HepG2 (cell line): ENCODE measurements around the gene TESK1. TPM values are rescaled to one million over a fixed set of nuclear protein-coding genes. Genes with fewer than 3 reads are reported as not detected.
A peak's percentile ranks its signal among the peaks of the same experiment; 100 is the strongest.

ENCODE experiments used
- BATF2 ChIP-seq: sonication (generic); formaldehyde crosslinking; IDR thresholded peaks from 2 replicates; pipeline ENCODE4 v1.8.0; 2022; ENCODE audit warnings: mild to moderate bottlenecking, missing genetic modification reagents, moderate library complexity
- CAMTA2 ChIP-seq: sonication (generic); formaldehyde crosslinking; IDR thresholded peaks from 2 replicates; pipeline ENCODE4 v1.4.0; 2020; ENCODE audit warnings: mild to moderate bottlenecking, missing genetic modification reagents, borderline replicate concordance
- CBX1 ChIP-seq: IDR thresholded peaks from one replicate; pipeline ENCODE4 v1.6.1; 2016; ENCODE audit warnings: antibody characterized with exemption, low read depth
- ELF3 ChIP-seq: IDR thresholded peaks from 2 replicates; pipeline ENCODE4 v1.6.1; 2016; ENCODE audit warnings: missing genetic modification reagents, missing compliant biosample characterization
- GATA4 ChIP-seq: sonication (generic); IDR thresholded peaks from 2 replicates; pipeline ENCODE4 v1.6.1; 2016; ENCODE audit warnings: antibody characterized with exemption, low read depth, borderline replicate concordance
- GPN1 ChIP-seq: sonication (generic); formaldehyde crosslinking; IDR thresholded peaks from 2 replicates; pipeline ENCODE4 v1.5.1; 2020; ENCODE audit warnings: missing genetic modification reagents, borderline replicate concordance
- JARID2 ChIP-seq: sonication (generic); formaldehyde crosslinking; IDR thresholded peaks from 2 replicates; pipeline ENCODE4 v1.8.1; 2023; ENCODE audit warnings: missing genetic modification reagents, inconsistent platforms; ENCODE audit not compliant: insufficient replicate concordance
- MXD1 ChIP-seq: sonication (generic); formaldehyde crosslinking; IDR thresholded peaks from 2 replicates; pipeline ENCODE4 v1.4.0; 2020; ENCODE audit warnings: mild to moderate bottlenecking, missing genetic modification reagents
- POLR2AphosphoS2 ChIP-seq: IDR thresholded peaks from 2 replicates; pipeline ENCODE4 v1.6.1; 2011; ENCODE audit warnings: low read depth, low read length, improper control_type of control experiment
- PTBP1 ChIP-seq: fragments of 200-400 bp; formaldehyde crosslinking; IDR thresholded peaks from 2 replicates; pipeline ENCODE4 v1.6.1; 2018; ENCODE audit warnings: low read length, low read depth; ENCODE audit not compliant: poor library complexity, severe bottlenecking
- RARA ChIP-seq: IDR thresholded peaks from 2 replicates; pipeline ENCODE4 v1.6.1; 2016; ENCODE audit warnings: missing genetic modification reagents, missing compliant biosample characterization
- SIX4 ChIP-seq: sonication (generic); formaldehyde crosslinking; IDR thresholded peaks from 2 replicates; pipeline ENCODE4 v1.4.0; 2020; ENCODE audit warnings: missing genetic modification reagents
- SNAPC5 ChIP-seq: sonication (generic); formaldehyde crosslinking; IDR thresholded peaks from 2 replicates; pipeline ENCODE4 v1.8.1; 2023; ENCODE audit warnings: mild to moderate bottlenecking, missing genetic modification reagents, borderline replicate concordance
- TAF1 ChIP-seq: sonication (generic); formaldehyde crosslinking; IDR thresholded peaks from 2 replicates; pipeline ENCODE4 v1.4.0; 2020; ENCODE audit warnings: missing genetic modification reagents
- TBX3 ChIP-seq: fragments of 450-650 bp; IDR thresholded peaks from 2 replicates; pipeline ENCODE4 v1.6.1; 2017; ENCODE audit warnings: antibody characterized with exemption, mild to moderate bottlenecking, inconsistent platforms, borderline replicate concordance
- ZBTB2 ChIP-seq: sonication (generic); formaldehyde crosslinking; IDR thresholded peaks from 2 replicates; pipeline ENCODE4 v1.8.0; 2022; ENCODE audit warnings: low read depth, missing genetic modification reagents
- ZBTB39 ChIP-seq: sonication (generic); formaldehyde crosslinking; IDR thresholded peaks from 2 replicates; pipeline ENCODE4 v1.5.0; 2020; ENCODE audit warnings: missing genetic modification reagents
- ZBTB44 ChIP-seq: sonication (generic); formaldehyde crosslinking; IDR thresholded peaks from 2 replicates; pipeline ENCODE4 v1.4.0; 2020; ENCODE audit warnings: missing genetic modification reagents
- ZNF543 ChIP-seq: sonication (generic); formaldehyde crosslinking; IDR thresholded peaks from 2 replicates; pipeline ENCODE4 v1.4.0; 2020; ENCODE audit warnings: mild to moderate bottlenecking, missing genetic modification reagents
- ZNF589 ChIP-seq: sonication (generic); formaldehyde crosslinking; conservative IDR thresholded peaks from 2 replicates; pipeline ENCODE4 v1.8.0; 2022; ENCODE audit warnings: mild to moderate bottlenecking, moderate library complexity, missing genetic modification reagents
- ZNF607 ChIP-seq: sonication (generic); formaldehyde crosslinking; IDR thresholded peaks from 2 replicates; pipeline ENCODE4 v1.5.1; 2020; ENCODE audit warnings: missing genetic modification reagents, mild to moderate bottlenecking, borderline replicate concordance
- ZNF615 ChIP-seq: sonication (generic); formaldehyde crosslinking; IDR thresholded peaks from 2 replicates; pipeline ENCODE4 v1.5.0; 2020; ENCODE audit warnings: mild to moderate bottlenecking, missing genetic modification reagents, borderline replicate concordance
- ZSCAN31 ChIP-seq: sonication (generic); formaldehyde crosslinking; IDR thresholded peaks from 2 replicates; pipeline ENCODE4 v1.5.0; 2020; ENCODE audit warnings: low read depth, mild to moderate bottlenecking, missing genetic modification reagents
- polyA plus RNA-seq, 8 experiments: library from polyadenylated mRNA; depleted of rRNA in 3 of 8; stranded (reverse) in 7 of 8; unstranded in 1 of 8; fragments of >200 nt; fragmentation: Illumina TruSeq in 4 of 8; extraction: Trizol in 4 of 8; gene quantifications; 2 replicates each; pipeline versions ENCODE4 v1.2.1 to v1.2.3, GENCODE V29; 2011 to 2016; ENCODE audit warnings: low read depth in 4 of 8, missing spikeins in 1 of 8, mixed read lengths in 1 of 8; ENCODE audit not compliant: insufficient read depth in 1 of 8
- total RNA-seq, 5 experiments: library from RNA; depleted of rRNA; stranded (reverse); fragments of >200 nt; fragmentation: Illumina TruSeq; extraction: Trizol; gene quantifications; 2 replicates each; pipeline ENCODE4 v1.2.3, GENCODE V29; 2016; ENCODE audit warnings: low read depth in 1 of 5

Gene TESK1
- total and polyA plus RNA-seq, 2 of the 13 experiments (the other 11 are each of a cell fraction or from before 2014, with no cell fraction given): 7.3 to 13.6 TPM

GRCh38 chr9:35646533-35647265 is 41.6 kb downstream of the TESK1 start (continued):
- no peak for TF ChIP-seq PTBP1
- TF ChIP-seq ZBTB2 (CRISPR knock-in tag): no peak
- no peak for TF ChIP-seq POLR2AphosphoS2
- peak; percentile 53 for TF ChIP-seq TAF1 (CRISPR knock-in tag)
- TF ChIP-seq RARA (CRISPR knock-in tag): no peak
- TF ChIP-seq GATA4: no peak
- peak; percentile 63; the same call in 1 of the 2 replicates for TF ChIP-seq ZNF607
- TF ChIP-seq ZNF589 (CRISPR knock-in tag): no peak
- TF ChIP-seq CAMTA2: no peak
- no peak for TF ChIP-seq ZBTB44 (CRISPR knock-in tag)
- peak; percentile 63 for TF ChIP-seq SIX4 (CRISPR knock-in tag)
- no peak for TF ChIP-seq ZNF615 (CRISPR knock-in tag)
- TF ChIP-seq BATF2 (CRISPR knock-in tag): no peak
- peak; percentile 49 for TF ChIP-seq JARID2
- peak; percentile 44; the same call in 1 of the 2 replicates for TF ChIP-seq ZSCAN31 (CRISPR knock-in tag)
- TF ChIP-seq SNAPC5 (CRISPR knock-in tag): no peak
- no peak for TF ChIP-seq GPN1 (CRISPR knock-in tag)
- TF ChIP-seq ZBTB39 (CRISPR knock-in tag): no peak
- no peak for TF ChIP-seq ZNF543 (CRISPR knock-in tag)
- TF ChIP-seq ELF3: 0 out of 2 replicates have a peak, but pooled peaks have one; percentile 30
- no peak for TF ChIP-seq MXD1 (CRISPR knock-in tag)
- no peak for TF ChIP-seq TBX3
- TF ChIP-seq CBX1: peak; percentile 70
